Smooth muscle cell (in vitro differentiated cells): Measurements from ENCODE around the gene KLHDC4. TPM values are rescaled to one million over a fixed set of nuclear protein-coding genes. Genes with fewer than 3 reads are reported as not detected.
A peak's percentile ranks its signal among the peaks of the same experiment; 100 is the strongest.

Source experiments
- DNase-seq: peaks from one replicate; lab custom pipeline; 2025; ENCODE audit not compliant: unreplicated experiment; lab: John Stamatoyannopoulos, UW
- H2AFZ ChIP-seq: fragments of 200-600 bp; sonication (generic); 2 replicates; pipeline ENCODE4 v1.6.0; 2016; ENCODE audit warnings: antibody characterized with exemption, low read depth, mild to moderate bottlenecking
- H3F3A ChIP-seq: fragments of 200-600 bp; sonication (generic); 2 replicates; pipeline ENCODE4 v1.6.0; 2017; ENCODE audit warnings: antibody characterized with exemption, low read depth
- H3K27ac ChIP-seq: fragments of 200-600 bp; sonication (generic); 2 replicates; pipeline ENCODE4 v1.5.1; 2016; ENCODE audit warnings: low read depth, mild to moderate bottlenecking
- H3K27me3 ChIP-seq: fragments of 200-600 bp; sonication (generic); 2 replicates; pipeline ENCODE4 v1.6.1; 2016; ENCODE audit warnings: low read depth, mild to moderate bottlenecking
- H3K36me3 ChIP-seq: fragments of 200-600 bp; sonication (generic); 2 replicates; pipeline ENCODE4 v1.5.1; 2016; ENCODE audit warnings: low read depth
- H3K4me1 ChIP-seq: fragments of 200-600 bp; sonication (generic); 2 replicates; pipeline ENCODE4 v1.5.1; 2016; ENCODE audit warnings: low read depth
- H3K4me2 ChIP-seq: fragments of 200-600 bp; sonication (generic); 2 replicates; pipeline ENCODE4 v1.6.0; 2016; ENCODE audit warnings: mild to moderate bottlenecking
- H3K4me3 ChIP-seq: fragments of 200-600 bp; sonication (generic); 2 replicates; pipeline ENCODE4 v1.5.1; 2016; ENCODE audit warnings: mild to moderate bottlenecking
- H3K79me2 ChIP-seq: fragments of 200-600 bp; sonication (generic); 2 replicates; pipeline ENCODE4 v1.6.0; 2016; ENCODE audit warnings: low read depth, mild to moderate bottlenecking
- H3K9ac ChIP-seq: fragments of 200-600 bp; sonication (generic); 2 replicates; pipeline ENCODE4 v1.6.0; 2016; ENCODE audit warnings: low read depth
- H3K9me3 ChIP-seq: fragments of 200-600 bp; sonication (generic); replicated peaks from 2 replicates; pipeline ENCODE4 v1.5.1; 2016; ENCODE audit warnings: low read depth
- H4K20me1 ChIP-seq: fragments of 200-600 bp; sonication (generic); 2 replicates; pipeline ENCODE4 v1.6.0; 2016; ENCODE audit warnings: low read depth
- WGBS: methylation state at CpG from one replicate; pipeline ENCODE4 v1.1.7; 2016; ENCODE audit warnings: low lambda C conversion rate; 5-methylcytosine and 5-hydroxymethylcytosine counted together
- polyA plus RNA-seq: library from polyadenylated mRNA; unstranded; fragments of >200 nt; fragmentation: Nextera tagmentation; extraction: Ambion mirVana; gene quantifications from 2 replicates; pipeline ENCODE4 v1.2.1, GENCODE V29; 2016
- total RNA-seq: library from RNA; depleted of rRNA; stranded (reverse); fragments of >200 nt; gene quantifications from 2 replicates; pipeline ENCODE4 v1.2.3, GENCODE V29; 2014
- TF ChIP-seq, protein P1 (sequence below): fragments of 200-600 bp; sonication (generic); IDR thresholded peaks from 2 replicates; pipeline ENCODE4 v1.5.1; 2017; ENCODE audit warnings: borderline replicate concordance, mild to moderate bottlenecking, antibody characterized with exemption; ENCODE audit not compliant: insufficient read depth, poor library complexity, severe bottlenecking

Gene KLHDC4
- total and polyA plus RNA-seq, 2 experiments from 2014 or later = 6.0 to 6.7 TPM

DNA sequence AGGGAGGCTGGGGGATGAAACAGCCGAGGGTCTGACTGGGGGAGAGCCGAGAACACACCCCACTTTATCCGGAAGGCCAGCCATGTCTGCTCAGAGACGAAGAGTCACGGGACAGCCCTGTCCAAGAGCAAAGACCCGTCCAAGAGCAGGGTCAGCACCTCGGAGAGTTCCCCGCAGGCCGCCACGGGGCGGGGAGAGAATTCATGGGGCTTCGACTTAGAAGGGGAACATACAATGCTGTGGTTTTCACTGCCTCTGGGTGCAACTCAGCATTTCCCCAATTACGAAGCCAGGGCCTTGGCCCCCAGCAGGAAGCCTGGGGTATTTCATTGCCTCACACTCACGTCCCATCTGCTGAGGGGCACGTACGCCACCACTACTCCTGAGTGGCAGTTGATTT is 104.2 kb downstream of the KLHDC4 start:
- 22% methylated on average over 16 of the region's 16 CpGs for WGBS
- Histone ChIP-seq H3K4me1 (no peaks in the 10 kb centered on the region), H3K9me3 (no peaks in the 10 kb centered on the region), H3K27ac (no peak overlapping the region), H3F3A (no peaks in the 10 kb centered on the region), H3K36me3 (no peaks in the 10 kb centered on the region), H4K20me1 (peaks cover 17% of the 10 kb centered on the region), H3K4me2 (no peak overlapping the region), H3K79me2 (no peaks in the 10 kb centered on the region), H3K9ac (no peak overlapping the region), H3K27me3 (no peaks in the 10 kb centered on the region), H3K4me3 (no peak overlapping the region), H2AFZ (no peak overlapping the region)
- DNase-seq = peak; percentile 39
- TF ChIP-seq, protein P1, sequence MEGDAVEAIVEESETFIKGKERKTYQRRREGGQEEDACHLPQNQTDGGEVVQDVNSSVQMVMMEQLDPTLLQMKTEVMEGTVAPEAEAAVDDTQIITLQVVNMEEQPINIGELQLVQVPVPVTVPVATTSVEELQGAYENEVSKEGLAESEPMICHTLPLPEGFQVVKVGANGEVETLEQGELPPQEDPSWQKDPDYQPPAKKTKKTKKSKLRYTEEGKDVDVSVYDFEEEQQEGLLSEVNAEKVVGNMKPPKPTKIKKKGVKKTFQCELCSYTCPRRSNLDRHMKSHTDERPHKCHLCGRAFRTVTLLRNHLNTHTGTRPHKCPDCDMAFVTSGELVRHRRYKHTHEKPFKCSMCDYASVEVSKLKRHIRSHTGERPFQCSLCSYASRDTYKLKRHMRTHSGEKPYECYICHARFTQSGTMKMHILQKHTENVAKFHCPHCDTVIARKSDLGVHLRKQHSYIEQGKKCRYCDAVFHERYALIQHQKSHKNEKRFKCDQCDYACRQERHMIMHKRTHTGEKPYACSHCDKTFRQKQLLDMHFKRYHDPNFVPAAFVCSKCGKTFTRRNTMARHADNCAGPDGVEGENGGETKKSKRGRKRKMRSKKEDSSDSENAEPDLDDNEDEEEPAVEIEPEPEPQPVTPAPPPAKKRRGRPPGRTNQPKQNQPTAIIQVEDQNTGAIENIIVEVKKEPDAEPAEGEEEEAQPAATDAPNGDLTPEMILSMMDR = no peak

DNA sequence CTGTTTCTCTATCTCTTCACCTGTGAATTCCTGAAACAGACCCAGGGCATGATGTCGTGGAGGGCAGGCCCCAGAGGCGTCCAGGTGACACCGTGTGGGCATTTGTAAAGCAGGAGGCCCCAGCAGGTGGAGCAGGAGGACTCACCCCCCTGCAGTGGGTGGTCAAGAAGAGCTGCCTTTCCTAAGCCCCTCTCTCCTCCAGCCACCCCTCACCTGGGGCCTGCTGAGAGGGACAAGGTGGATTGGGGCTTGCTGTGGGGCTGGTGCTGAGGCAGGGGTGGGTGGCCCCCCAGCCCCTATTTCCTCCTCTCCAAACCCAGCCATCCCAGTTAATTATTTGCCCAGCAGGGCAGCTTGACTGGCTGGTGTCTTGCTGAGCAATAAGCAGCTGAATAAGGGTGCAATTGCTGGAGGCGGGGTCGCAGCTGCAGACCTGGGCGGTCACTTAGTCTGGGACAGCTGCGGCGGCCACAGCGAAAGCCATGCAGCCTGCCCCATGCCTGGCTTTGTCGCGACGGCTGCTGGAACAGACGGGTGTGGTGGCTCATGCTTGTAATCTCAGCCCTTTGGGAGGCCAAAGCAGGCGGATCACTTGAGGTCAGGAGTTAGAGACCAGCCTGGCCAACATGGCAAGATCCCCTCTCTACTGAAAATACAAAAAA is 107.1 kb downstream of the KLHDC4 start:
- Histone ChIP-seq H4K20me1 (peaks cover 13% of the 10 kb centered on the region), H2AFZ (no peak overlapping the region), H3K27me3 (no peaks in the 10 kb centered on the region), H3K27ac (no peak overlapping the region), H3K79me2 (no peaks in the 10 kb centered on the region), H3K36me3 (no peaks in the 10 kb centered on the region), H3K4me2 (no peak overlapping the region), H3F3A (no peaks in the 10 kb centered on the region), H3K9ac (no peak overlapping the region), H3K4me3 (no peak overlapping the region), H3K9me3 (no peaks in the 10 kb centered on the region), H3K4me1 (no peaks in the 10 kb centered on the region)
- TF ChIP-seq, protein P1 = no peak
- 65% methylated on average over 14 of the region's 14 CpGs for WGBS
- no peak for DNase-seq

Other genes with a start within 250 kb of the KLHDC4 start
- gene JPH3, start 163.5 kb downstream of the KLHDC4 start, total RNA-seq = 2.4 and 4.9 TPM in 2 replicates
- 2.1 and 4.3 TPM in 2 replicates for gene JPH3, start 163.5 kb downstream of the KLHDC4 start, polyA plus RNA-seq
- gene SLC7A5, start 103.5 kb upstream of the KLHDC4 start, total RNA-seq = 40.5 and 51.3 TPM in 2 replicates
- gene SLC7A5, start 103.5 kb upstream of the KLHDC4 start, polyA plus RNA-seq = 58.8 and 153 TPM in 2 replicates
- gene CA5A, start 170.5 kb upstream of the KLHDC4 start, total RNA-seq = not detected in 2 replicates
- gene CA5A, start 170.5 kb upstream of the KLHDC4 start, polyA plus RNA-seq = not detected in 2 replicates
- 19.5 and 19.9 TPM in 2 replicates for gene BANP, start 185.4 kb upstream of the KLHDC4 start, total RNA-seq
- gene BANP, start 185.4 kb upstream of the KLHDC4 start, polyA plus RNA-seq = 11.5 and 19.5 TPM in 2 replicates